GM18909 (cell line): Measurements from ENCODE around the gene CCL21.

Experiments
- ATAC-seq: cut with Tn5 transposase; IDR thresholded peaks from one replicate; pipeline ENCODE4 v1.9.1; 2021; ENCODE audit warnings: mild to moderate bottlenecking; ENCODE audit not compliant: unreplicated experiment, poor library complexity

The CCL21 gene

GRCh38 chr9:34709196-34709978 is 549 bp downstream of the CCL21 start:
- no peak for ATAC-seq

DNA sequence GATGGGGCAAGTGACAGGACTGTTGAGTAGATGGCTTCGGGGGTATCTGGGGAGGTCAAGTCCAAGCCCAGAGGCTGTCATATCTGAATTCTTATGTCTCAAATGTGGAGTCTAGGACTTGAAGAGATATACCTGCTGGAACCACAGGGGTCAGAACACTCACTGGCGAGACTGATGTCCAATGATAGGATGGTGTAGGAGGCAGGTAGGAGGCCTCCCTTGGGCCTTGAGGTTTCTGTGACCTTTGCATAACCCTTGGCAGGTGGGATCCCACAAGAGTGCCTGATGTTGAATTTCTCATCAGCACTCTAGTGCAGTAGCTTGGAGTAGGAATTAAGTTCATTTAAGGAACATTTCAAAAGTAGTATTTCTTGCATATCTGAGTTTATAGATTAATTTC is 2.8 kb downstream of the CCL21 start:
- ATAC-seq, result no peak

DNA sequence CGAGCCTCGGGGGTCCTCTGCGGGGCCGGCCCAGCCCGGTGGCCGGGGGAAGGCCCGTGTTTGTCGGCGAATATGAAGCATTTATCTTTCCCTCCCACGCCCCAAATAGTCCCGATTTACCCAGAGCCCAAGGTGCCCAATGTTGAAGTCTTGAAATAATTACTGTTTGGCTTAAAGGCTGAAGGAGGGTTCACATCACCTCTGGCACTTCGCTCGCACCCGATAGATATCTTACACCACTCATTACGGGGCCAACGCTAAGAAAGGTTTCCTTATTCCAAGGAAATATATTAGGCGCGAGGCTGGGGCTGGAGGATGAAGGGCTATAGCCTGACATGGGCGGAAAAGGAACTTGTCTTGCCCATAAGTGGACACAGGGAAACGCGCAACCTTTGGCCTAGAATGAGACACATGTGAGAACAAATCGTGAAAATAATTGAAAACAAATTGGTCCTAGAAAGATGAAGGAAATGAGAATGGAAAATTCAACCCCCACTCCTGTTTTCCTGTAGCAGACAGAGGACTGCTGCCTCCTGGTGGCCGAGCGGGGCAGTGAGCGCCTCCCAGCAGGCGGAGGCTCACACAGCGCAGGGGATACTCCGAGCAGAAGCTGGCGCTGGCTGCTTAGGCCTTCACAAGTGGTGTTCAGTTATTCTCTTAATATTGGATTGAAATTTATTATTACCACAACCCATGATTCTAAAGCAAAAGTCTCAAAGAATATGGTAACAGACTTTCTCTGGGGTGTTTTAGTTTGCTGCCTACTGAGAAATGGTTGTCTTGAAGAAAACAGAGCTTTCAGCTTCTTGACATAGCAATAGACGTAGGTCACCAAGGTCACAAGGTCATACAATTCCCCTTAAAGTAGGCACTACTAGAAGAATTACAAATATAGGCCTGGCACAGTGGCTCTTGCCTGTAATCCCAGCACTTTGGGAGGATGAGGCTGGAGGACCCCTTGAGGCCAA is 7.9 kb downstream of the CCL21 start:
- ATAC-seq, result peak; percentile 78

- peak; percentile 59 for ATAC-seq
These were observed 8.7 kb downstream of the CCL21 start for GRCh38 chr9:34701023-34701768.

GRCh38 chr9:34694811-34695210 is 15.1 kb downstream of the CCL21 start:
- no peak for ATAC-seq

DNA sequence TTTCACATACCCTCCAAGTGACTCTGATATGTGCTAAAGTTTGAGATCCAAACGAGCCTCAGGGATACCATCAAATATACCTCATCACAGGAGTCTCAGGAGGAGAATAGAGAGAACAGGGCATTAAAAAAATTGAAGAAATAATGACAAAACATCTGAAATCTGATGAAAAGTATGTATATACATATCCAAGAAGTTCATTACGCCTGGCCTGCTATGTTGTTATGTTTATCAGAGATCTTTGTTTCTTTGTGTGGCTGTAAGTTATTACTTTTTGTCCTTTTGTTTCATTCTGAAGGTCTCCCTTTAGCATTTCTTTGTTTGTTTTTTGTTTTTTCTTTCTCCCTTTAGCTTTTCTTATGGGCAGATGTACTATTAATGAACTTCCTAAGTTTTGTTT is 16.4 kb downstream of the CCL21 start:
- no peak for ATAC-seq

GRCh38 chr9:34691936-34692315 is 18.0 kb downstream of the CCL21 start:
- no peak for ATAC-seq

DNA sequence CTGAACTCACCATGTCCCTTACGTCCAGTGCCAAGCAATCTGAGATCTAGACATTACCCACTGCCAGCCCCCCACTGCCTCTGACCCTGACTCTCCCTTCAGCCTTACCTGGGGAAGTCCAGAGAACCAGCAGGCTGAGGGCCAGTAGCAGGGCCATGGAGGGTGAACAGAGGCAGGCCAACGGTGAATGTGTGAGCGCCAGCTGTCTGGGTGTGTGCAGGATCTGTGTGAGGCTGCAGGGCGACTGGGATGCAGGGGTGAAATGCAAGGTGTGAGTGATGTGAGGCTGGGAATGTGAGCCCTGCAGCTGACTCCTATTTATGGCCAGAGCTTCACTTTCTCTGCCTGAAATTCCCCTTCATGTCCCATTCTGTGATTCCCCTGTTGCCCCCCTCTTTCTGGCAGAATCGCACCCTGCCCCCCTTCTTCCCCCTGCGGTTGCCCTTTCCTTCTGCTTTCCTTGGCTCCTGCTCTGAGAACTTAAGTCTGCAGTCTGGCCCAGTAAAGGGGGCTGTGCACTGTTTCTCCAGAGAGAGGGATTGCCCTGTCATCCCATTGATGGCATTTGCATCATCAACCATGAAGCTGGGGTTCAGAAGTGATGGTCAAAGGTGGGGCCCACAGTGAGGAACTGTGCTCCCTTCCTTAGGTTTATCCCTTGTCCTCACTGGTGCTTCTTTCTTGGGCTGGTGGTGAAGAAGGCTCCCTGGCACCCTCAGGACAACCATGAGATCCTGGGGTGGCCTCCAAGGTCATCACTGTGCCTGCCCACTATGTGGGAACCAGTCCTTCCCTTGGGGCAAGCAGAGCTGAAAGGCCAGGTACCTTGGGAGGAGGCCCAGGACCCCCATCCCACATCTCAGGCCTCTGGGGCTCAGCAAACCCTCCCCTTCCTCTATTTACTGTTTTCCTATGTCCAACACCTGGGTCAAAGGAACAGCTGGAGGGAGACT is 18.7 kb downstream of the CCL21 start, which contains the start of gene CCL19:
Gene CCL19, minus strand, starts transcription at position 294 of the 953 bp plus-strand sequence. Its CDS starts 137 bp downstream, at position 157.
- no peak for ATAC-seq

DNA sequence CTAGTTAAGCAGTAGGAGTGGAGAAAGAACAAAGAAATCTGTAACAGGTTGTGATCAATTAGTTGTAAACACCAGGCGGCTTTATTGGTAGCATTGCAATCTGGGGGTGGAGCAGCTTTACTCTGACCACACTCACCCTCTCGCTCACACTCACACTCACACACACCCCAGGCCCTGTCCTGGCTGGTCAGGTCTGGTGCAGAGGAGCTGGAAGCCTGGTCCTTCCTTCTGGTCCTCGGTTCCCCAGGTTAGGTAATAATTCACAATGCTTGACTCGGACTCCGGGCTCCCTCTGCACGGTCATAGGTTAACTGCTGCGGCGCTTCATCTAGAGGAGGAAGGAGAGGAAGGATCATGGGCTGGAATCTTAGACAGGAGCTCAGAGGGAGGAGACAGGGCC is 20.4 kb downstream of the CCL21 start:
- ATAC-seq, result no peak

DNA sequence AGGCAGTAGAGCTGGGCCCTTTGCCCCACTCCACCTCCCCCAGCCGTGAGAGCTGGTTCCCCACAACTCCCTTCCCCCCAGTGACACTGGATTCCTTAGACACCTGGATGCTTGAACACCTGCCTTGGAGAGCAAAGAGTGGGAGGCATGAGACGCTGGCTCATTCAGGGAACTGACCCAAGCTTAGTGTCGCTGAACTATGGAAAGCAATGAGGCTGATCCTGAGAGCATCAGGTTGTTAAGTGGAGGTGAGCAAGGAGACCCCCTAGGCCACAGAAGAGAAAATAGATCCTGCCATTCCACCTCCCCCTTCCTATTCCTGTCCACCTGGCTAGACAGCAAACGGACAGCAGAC is 20.8 kb downstream of the CCL21 start:
- ATAC-seq, result no peak

- ATAC-seq, result no peak
These were observed 21.4 kb downstream of the CCL21 start for GRCh38 chr9:34688329-34689115.

DNA sequence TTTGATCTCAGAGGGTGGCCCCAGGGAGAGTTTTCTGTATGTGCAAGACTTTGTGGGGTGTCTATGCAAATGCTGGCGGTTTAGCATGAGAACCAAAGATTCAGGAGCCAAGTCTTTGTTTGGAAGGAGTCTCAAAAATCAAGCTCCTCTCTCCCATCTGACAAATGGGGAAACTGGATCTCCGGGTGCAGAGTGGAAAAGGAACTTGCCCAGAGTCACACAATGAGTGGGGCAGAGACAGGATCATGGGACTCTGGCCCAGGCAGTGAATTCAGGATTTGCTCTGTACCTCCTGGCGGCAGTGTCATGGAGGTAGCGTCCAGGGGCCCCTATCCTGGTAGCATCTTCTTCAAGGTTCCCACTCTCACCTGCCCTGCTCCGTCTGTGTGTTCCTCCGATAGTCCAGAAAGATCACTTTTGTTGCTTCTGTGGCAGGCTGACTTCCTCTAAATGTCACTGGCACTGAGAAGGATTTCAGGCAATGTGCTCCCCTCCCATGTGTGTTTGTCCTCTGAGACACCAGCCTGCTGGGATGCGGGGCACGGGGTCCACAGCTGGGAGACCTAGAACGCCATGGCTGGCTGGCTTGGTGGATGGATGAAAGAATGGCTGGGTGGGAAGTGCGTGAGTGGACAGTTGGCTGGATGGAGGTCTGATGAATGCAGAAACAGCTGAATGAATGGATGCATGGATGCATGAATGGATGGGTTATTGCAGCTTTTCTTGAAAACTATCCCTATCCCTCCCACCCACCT is 22.5 kb downstream of the CCL21 start:
- no peak for ATAC-seq

- no peak for ATAC-seq
These were observed 23.2 kb downstream of the CCL21 start for GRCh38 chr9:34686732-34687131.

DNA sequence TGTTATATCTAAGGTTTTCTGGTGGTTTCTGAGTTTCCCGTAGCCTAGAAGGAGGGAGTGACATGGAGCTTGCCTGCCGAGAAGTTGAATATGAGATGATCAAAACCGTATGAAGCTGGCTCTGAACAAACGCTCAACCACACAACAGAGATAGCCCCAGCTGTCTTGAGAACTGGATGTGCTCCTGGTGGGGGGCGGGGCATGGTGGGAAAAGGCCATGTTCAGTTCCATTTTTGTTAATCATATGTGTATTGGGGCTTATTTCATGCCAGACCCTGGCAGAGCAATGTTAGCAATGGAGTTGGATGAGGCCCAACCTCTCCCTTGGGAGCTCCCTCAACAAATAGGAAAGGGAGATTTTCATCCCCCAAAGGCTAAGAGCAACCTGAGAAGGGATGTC is 23.7 kb downstream of the CCL21 start:
- ATAC-seq, result no peak

DNA sequence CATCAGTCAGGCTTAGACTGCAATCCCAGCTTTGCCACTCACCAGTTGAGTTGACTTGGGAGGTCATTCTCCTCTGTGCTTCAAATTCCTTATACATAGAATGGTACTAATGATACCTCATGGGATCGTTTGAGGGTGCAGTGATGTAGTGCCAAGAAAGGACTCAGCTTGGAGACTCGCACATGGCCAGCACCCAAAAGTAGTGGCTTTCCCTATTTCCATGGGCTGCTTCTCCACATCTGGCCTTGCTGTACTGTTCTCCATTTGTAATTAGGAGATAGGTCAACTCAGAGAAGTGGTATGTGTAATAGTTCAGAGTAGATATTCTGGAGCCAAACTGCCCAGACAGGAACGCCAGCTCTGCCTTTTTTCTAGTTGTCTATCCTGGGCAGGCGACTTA is 24.3 kb downstream of the CCL21 start:
- no peak for ATAC-seq

- no peak for ATAC-seq
These were observed 25.1 kb downstream of the CCL21 start for GRCh38 chr9:34684816-34685215.

DNA sequence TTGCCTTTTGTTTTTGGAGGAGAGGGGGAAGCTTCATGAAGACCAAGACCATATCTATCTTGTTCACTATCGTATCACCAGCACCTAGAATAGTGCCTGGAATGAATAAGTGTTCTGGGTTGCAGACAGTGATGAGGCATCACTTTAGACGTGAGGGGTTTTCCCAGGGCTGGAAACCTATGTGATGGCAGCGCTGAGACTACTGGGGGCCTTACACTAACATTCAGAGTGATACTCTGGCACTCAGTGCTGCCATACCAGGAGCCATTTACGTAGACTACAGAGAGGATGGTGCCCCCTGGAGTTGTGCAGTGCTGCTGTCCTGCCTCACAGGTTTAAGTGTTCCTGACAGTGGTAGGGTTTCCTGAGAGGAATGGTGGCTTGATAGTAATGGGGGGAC is 25.8 kb downstream of the CCL21 start:
- no peak for ATAC-seq

DNA sequence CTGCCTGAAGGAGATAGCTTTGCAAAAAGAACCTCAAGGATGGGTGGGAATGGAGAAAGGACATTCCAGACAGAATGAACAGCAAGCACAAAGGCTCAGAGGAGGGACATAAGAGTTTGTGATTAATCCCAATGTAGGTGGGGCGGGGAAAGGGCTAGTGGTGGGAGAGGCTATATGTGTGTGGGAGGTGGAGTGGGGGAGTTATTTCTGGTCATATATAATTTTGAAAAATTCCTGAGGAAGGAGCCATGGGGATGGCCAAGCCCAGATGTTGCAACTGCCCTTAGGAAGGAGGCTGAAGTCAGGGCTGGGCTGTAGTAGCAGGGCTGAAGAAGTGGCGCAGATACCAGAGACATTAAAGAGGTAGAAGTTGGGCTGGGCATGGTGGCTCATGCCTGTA is 34.1 kb downstream of the CCL21 start:
- no peak for ATAC-seq
